SK-N-SH (cell line): ENCODE data around the gene OSBPL9. TPM values are rescaled to one million over a fixed set of nuclear protein-coding genes. Genes with fewer than 3 reads are reported as not detected.

ENCODE experiments used
- CTCF ChIA-PET: fragments of 300-600, 350-600 bp; formaldehyde crosslinking; extraction: SDS; loops from one replicate; lab custom pipeline; 2021; lab: Yijun Ruan, JAX
- POLR2A ChIA-PET: fragments of 350-600 bp; sonication (Branson Sonifier 250); formaldehyde crosslinking; extraction: SDS; loops from one replicate; lab custom pipeline; 2020; ENCODE audit warnings: antibody characterized with exemption, inconsistent platforms; lab: Yijun Ruan, JAX
- DNase-seq: peaks from one replicate; pipeline ENCODE4 v3.0.0; 2012
- H2AFZ ChIP-seq: fragments of 200-600 bp; sonication (generic); 2 replicates; pipeline ENCODE4 v1.8.1; 2016; ENCODE audit warnings: antibody characterized with exemption, mild to moderate bottlenecking, low read depth
- H3F3A ChIP-seq: fragments of 200-600 bp; sonication (generic); replicated peaks from 2 replicates; pipeline ENCODE3; 2016; ENCODE audit warnings: antibody characterized with exemption, mild to moderate bottlenecking; ENCODE audit not compliant: insufficient read depth
- H3K27ac ChIP-seq, 2 experiments: fragments of 200-500 bp in 1 of 2; fragments of 200-600 bp in 1 of 2; sonication (Bioruptor generic) in 1 of 2; sonication (generic), shearing (Covaris generic) in 1 of 2; 2 replicates each; pipeline versions ENCODE4 v1.5.1 to v1.6.1; 2014 to 2016; ENCODE audit warnings: low read depth in 2 of 2, inconsistent platforms in 1 of 2, low read length in 1 of 2, mild to moderate bottlenecking in 1 of 2, mixed read lengths in 1 of 2
- H3K27me3 ChIP-seq: fragments of 200-600 bp; sonication (generic), shearing (Covaris generic); 2 replicates; pipeline ENCODE4 v1.6.1; 2016; ENCODE audit warnings: mixed run types; ENCODE audit not compliant: insufficient read depth
- H3K36me3 ChIP-seq, 2 experiments: fragments of 200-500 bp in 1 of 2; fragments of 200-600 bp in 1 of 2; sonication (Bioruptor generic) in 1 of 2; sonication (generic) in 1 of 2; replicated peaks in 1 of 2; 2 replicates each; pipeline versions ENCODE3 to v1.5.1; 2014 to 2016; ENCODE audit warnings: low read length in 1 of 2, mild to moderate bottlenecking in 1 of 2; ENCODE audit not compliant: insufficient read depth in 2 of 2, control insufficient read depth in 1 of 2
- H3K4me1 ChIP-seq, 2 experiments: fragments of 200-500 bp in 1 of 2; fragments of 200-600 bp in 1 of 2; sonication (Bioruptor generic) in 1 of 2; sonication (generic), shearing (Covaris generic) in 1 of 2; 2 replicates each; pipeline versions ENCODE4 v1.5.1 to v1.6.1; 2014 to 2016; ENCODE audit warnings: low read depth in 1 of 2, low read length in 1 of 2, mixed run types in 1 of 2; ENCODE audit not compliant: insufficient read depth in 2 of 2, control insufficient read depth in 1 of 2
- H3K4me2 ChIP-seq: fragments of 200-600 bp; sonication (generic), shearing (Covaris generic); 2 replicates; pipeline ENCODE4 v1.6.1; 2017; ENCODE audit warnings: mixed run types
- H3K4me3 ChIP-seq, 2 experiments: fragments of 200-500 bp in 1 of 2; fragments of 200-600 bp in 1 of 2; sonication (Bioruptor generic) in 1 of 2; sonication (generic), shearing (Covaris generic) in 1 of 2; 2 replicates each; pipeline versions ENCODE4 v1.5.1 to v1.8.1; 2014 to 2016; ENCODE audit warnings: low read depth in 2 of 2, inconsistent platforms in 1 of 2, low read length in 1 of 2, mild to moderate bottlenecking in 1 of 2, mixed read lengths in 1 of 2, moderate library complexity in 1 of 2
- H3K79me2 ChIP-seq: fragments of 200-600 bp; sonication (generic); 2 replicates; pipeline ENCODE4 v1.8.1; 2017; ENCODE audit warnings: mild to moderate bottlenecking; ENCODE audit not compliant: insufficient read depth
- H3K9ac ChIP-seq: fragments of 200-600 bp; sonication (generic); 2 replicates; pipeline ENCODE4 v1.6.1; 2017; ENCODE audit warnings: mixed run types
- H3K9me2 ChIP-seq: fragments of 200-600 bp; sonication (generic); 2 replicates; pipeline ENCODE4 v1.6.1; 2017; ENCODE audit warnings: mixed run types
- H3K9me3 ChIP-seq: fragments of 200-600 bp; sonication (generic); 2 replicates; pipeline ENCODE4 v1.6.1; 2017; ENCODE audit warnings: mixed run types, mild to moderate bottlenecking, moderate library complexity
- H4K20me1 ChIP-seq: fragments of 200-600 bp; sonication (generic); 2 replicates; pipeline ENCODE4 v1.6.1; 2017; ENCODE audit warnings: mild to moderate bottlenecking, mixed run types; ENCODE audit not compliant: insufficient read depth
- CHD2 ChIP-seq: fragments of 150-350 bp; IDR thresholded peaks from 2 replicates; pipeline ENCODE4 v1.6.1; 2018; ENCODE audit warnings: low read length; ENCODE audit not compliant: partially characterized antibody
- EP300 ChIP-seq, 2 experiments: IDR thresholded peaks; 2 replicates each; pipeline versions ENCODE4 v1.4.0 to v1.6.1; 2012; ENCODE audit warnings: borderline replicate concordance in 1 of 2, low read depth in 1 of 2, low read length in 1 of 2
- EZH2phosphoT487 ChIP-seq: fragments of 200-600 bp; sonication (generic); IDR thresholded peaks from 2 replicates; pipeline ENCODE4 v1.6.1; 2017; ENCODE audit warnings: low read depth, mixed run types, mild to moderate bottlenecking, antibody characterized with exemption, moderate library complexity, borderline replicate concordance
- FOSL2 ChIP-seq: IDR thresholded peaks from 2 replicates; pipeline ENCODE4 v1.4.0; 2012; ENCODE audit warnings: low read depth, mild to moderate bottlenecking, moderate library complexity, borderline replicate concordance
- GABPA ChIP-seq: IDR thresholded peaks from 2 replicates; pipeline ENCODE4 v1.4.0; 2012; ENCODE audit warnings: low read depth, mild to moderate bottlenecking
- JUND ChIP-seq: IDR thresholded peaks from 2 replicates; pipeline ENCODE4 v1.4.0; 2012
- MAX ChIP-seq: IDR thresholded peaks from 2 replicates; pipeline ENCODE4 v1.4.0; 2012; ENCODE audit warnings: low read depth
- NFIC ChIP-seq: IDR thresholded peaks from 2 replicates; pipeline ENCODE4 v1.4.0; 2012; ENCODE audit warnings: borderline replicate concordance
- PBX3 ChIP-seq: IDR thresholded peaks from 2 replicates; pipeline ENCODE4; 2012
- POLR2AphosphoS5 ChIP-seq: IDR thresholded peaks from 2 replicates; pipeline ENCODE4 v1.6.1; 2012; ENCODE audit warnings: low read depth, low read length
- RAD21 ChIP-seq: IDR thresholded peaks from 2 replicates; pipeline ENCODE4 v1.6.1; 2012; ENCODE audit warnings: mild to moderate bottlenecking, low read length
- RCOR1 ChIP-seq: fragments of 150-350 bp; IDR thresholded peaks from 2 replicates; pipeline ENCODE4 v1.6.1; 2017; ENCODE audit warnings: antibody characterized with exemption, low read length
- RXRA ChIP-seq: IDR thresholded peaks from 2 replicates; pipeline ENCODE4 v1.4.0; 2012; ENCODE audit warnings: low read depth, mild to moderate bottlenecking, borderline replicate concordance
- TCF12 ChIP-seq: IDR thresholded peaks from 2 replicates; pipeline ENCODE4 v1.4.0; 2012
- TEAD4 ChIP-seq: IDR thresholded peaks from 2 replicates; pipeline ENCODE4 v1.4.0; 2012; ENCODE audit warnings: mild to moderate bottlenecking, borderline replicate concordance; ENCODE audit not compliant: insufficient read depth
- YY1 ChIP-seq: IDR thresholded peaks from 2 replicates; pipeline ENCODE4 v1.4.0; 2012; ENCODE audit warnings: low read depth, mild to moderate bottlenecking
- ZBTB33 ChIP-seq: IDR thresholded peaks from 2 replicates; pipeline ENCODE4 v1.4.0; 2012; ENCODE audit warnings: low read depth, borderline replicate concordance
- WGBS: methylation state at CpG from one replicate; pipeline ENCODE4 v1.1.6; 2017; ENCODE audit warnings: low lambda C conversion rate; 5-methylcytosine and 5-hydroxymethylcytosine counted together
- polyA plus RNA-seq, 3 experiments: library from polyadenylated mRNA; depleted of rRNA; stranded (reverse); fragments of >200 nt; gene quantifications; 2 replicates each; pipeline ENCODE4 v1.2.3, GENCODE V29; 2012

Gene OSBPL9
- polyA plus RNA-seq, 1 of the 3 experiments (the other 2 are of a cell fraction): 43.9 TPM

GRCh38 chr1:51735746-51736254 lies 118.9 kb downstream of the OSBPL9 start:
- Histone ChIP-seq H3K9me2 (no peaks in the 10 kb centered on the region), H3K9me3 (no peaks in the 10 kb centered on the region), H3K4me3 (no peak overlapping the region), H3K27me3 (no peaks in the 10 kb centered on the region), H3K79me2 (peaks cover 99% of the 10 kb centered on the region), H3K9ac (no peak overlapping the region), H3F3A (peaks cover 23% of the 10 kb centered on the region), H3K4me2 (no peak overlapping the region), H3K4me1 (peaks cover 18 to 57% of the 10 kb centered on the region in 2 experiments), H3K36me3 (no peaks in the 10 kb centered on the region)
- WGBS: 78% methylated on average over 5 of the region's 5 CpGs
- ChIA-PET POLR2A (no interaction called here), CTCF (no interaction called here)
- TF ChIP-seq EP300 (IDR thresholded peaks at IDR 0.05; ENCODE audit: borderline replicate concordance in 1 of 2, low read depth in 1 of 2, low read length in 1 of 2) (no peak), RAD21 (no peak), NFIC (no peak), PBX3 (no peak), YY1 (no peak), CHD2 (no peak), POLR2AphosphoS5 (no peak), RCOR1 (no peak), MAX (no peak), EZH2phosphoT487 (no peak), GABPA (no peak), RXRA (no peak)
- TF ChIP-seq, all 33 proteins: peak for 0
- Histone ChIP-seq H3K27ac (no peak overlapping the region), H2AFZ (no peak overlapping the region), H4K20me1 (peaks cover 74% of the 10 kb centered on the region)
- DNase-seq: no peak

GRCh38 chr1:51736702-51737101 lies 119.8 kb downstream of the OSBPL9 start:
- TF ChIP-seq TEAD4 (no peak), FOSL2 (peak; percentile 45; the same call in 1 of the 2 replicates), TCF12 (peak; percentile 18; the same call in 1 of the 2 replicates), ZBTB33 (no peak), NFIC (peak; percentile 78), GABPA (no peak), MAX (0 out of 2 replicates have a peak, but pooled peaks have one; percentile 16), EZH2phosphoT487 (no peak), JUND (peak; percentile 23; the same call in 1 of the 2 replicates)
- Histone ChIP-seq H3K9me3 (no peaks in the 10 kb centered on the region), H3K36me3 (peaks cover 0 to 7% of the 10 kb centered on the region in 2 experiments), H3K27me3 (no peaks in the 10 kb centered on the region), H3K9ac (no peak overlapping the region), H3K9me2 (no peaks in the 10 kb centered on the region), H3K4me2 (peak overlapping the region; percentile 45; the same call in 1 of the 2 replicates), H3F3A (peaks cover 24% of the 10 kb centered on the region), H3K27ac (peak overlapping the region in 1 of 2 experiments; percentile 15; a peak in 1 of 4 replicates), H2AFZ (no peak overlapping the region), H4K20me1 (peaks cover 67% of the 10 kb centered on the region), H3K4me1 (peaks cover 14 to 51% of the 10 kb centered on the region in 2 experiments), H3K4me3 (no peak overlapping the region), H3K79me2 (peaks cover 99% of the 10 kb centered on the region)
- no peak for DNase-seq
- ChIA-PET POLR2A (no interaction called here), CTCF (interaction anchor here (1.7 kb wide), 1 partner anchor 32 kb away, joined by 6 read pairs; no protein-coding TSS in a partner anchor)
